D721Med (cell line): ENCODE measurements around the gene PLG.
"Not testable (repeated sequence)": the region's sequence is repeated elsewhere in the genome, so short reads cannot be mapped to it uniquely, and the experiment has no call there.

Source experiments
- DNase-seq: peaks from one replicate; pipeline ENCODE4 v3.0.0; 2011; ENCODE audit warnings: low spot score; ENCODE audit not compliant: insufficient read length
- FAIRE-seq: peaks from 2 replicates; lab custom pipeline; 2011; peaks lifted over from hg19 to GRCh38; lab: Jason Lieb, UNC
- CTCF ChIP-seq: IDR thresholded peaks from 2 replicates; pipeline ENCODE4 v1.5.1; 2012; ENCODE audit warnings: mild to moderate bottlenecking, control low read depth; ENCODE audit not compliant: insufficient read depth; ENCODE audit errors: missing control alignments

The PLG gene

GRCh38 chr6:160678230-160678629, 23.8 kb upstream of the PLG start:
- no peak for FAIRE-seq
- TF ChIP-seq CTCF, result no peak
- no peak for DNase-seq

- no peak for FAIRE-seq
- no peak for TF ChIP-seq CTCF
- no peak for DNase-seq
Observed at GRCh38 chr6:160678744-160679401, 23.2 kb upstream of the PLG start.

GRCh38 chr6:160679402-160679769, 22.7 kb upstream of the PLG start:
- no peak for DNase-seq
- FAIRE-seq, result no peak
- TF ChIP-seq CTCF, result no peak

- not testable (repeated sequence) for FAIRE-seq
Observed at GRCh38 chr6:160685101-160685761, 16.8 kb upstream of the PLG start.

GRCh38 chr6:160685762-160686450, 16.1 kb upstream of the PLG start:
- DNase-seq, result no peak
- FAIRE-seq, result no peak

More at GRCh38 chr6:160685101-160685761, 16.8 kb upstream of the PLG start:
- DNase-seq, result not testable (repeated sequence)

GRCh38 chr6:160690458-160690857, 11.6 kb upstream of the PLG start:
- DNase-seq, result no peak
- TF ChIP-seq CTCF, result no peak
- no peak for FAIRE-seq

More at GRCh38 chr6:160685762-160686450, 16.1 kb upstream of the PLG start:
- no peak for TF ChIP-seq CTCF

GRCh38 chr6:160691617-160692016, 10.4 kb upstream of the PLG start:
- no peak for DNase-seq
- FAIRE-seq, result no peak
- TF ChIP-seq CTCF, result no peak
